GM12878 (cell line): ENCODE measurements around the gene TCF12.

Experiments
- MTA3 ChIP-seq: IDR thresholded peaks from 2 replicates; pipeline ENCODE4 v1.6.1; 2012; ENCODE audit warnings: low read length, inconsistent platforms, borderline replicate concordance
- NFIC ChIP-seq: IDR thresholded peaks from 2 replicates; pipeline ENCODE4 v1.6.1; 2012; ENCODE audit warnings: low read depth, mild to moderate bottlenecking, inconsistent platforms, low read length, moderate library complexity
- RAD21 ChIP-seq: IDR thresholded peaks from 2 replicates; pipeline ENCODE4 v1.6.1; 2011; ENCODE audit warnings: mild to moderate bottlenecking, low read depth, low read length, moderate library complexity; ENCODE audit not compliant: insufficient read depth
- TF ChIP-seq, protein P1 (sequence below), 3 experiments: IDR thresholded peaks in 2 of 3; conservative IDR thresholded peaks in 1 of 3; 2 replicates each; pipeline ENCODE4 v1.5.1; 2011; ENCODE audit warnings: low read depth in 3 of 3, low read length in 3 of 3, mild to moderate bottlenecking in 3 of 3, control low read depth in 2 of 3, moderate library complexity in 2 of 3, inconsistent platforms in 1 of 3, mixed read lengths in 1 of 3; ENCODE audit not compliant: control insufficient read depth in 2 of 3, insufficient read depth in 1 of 3; ENCODE audit errors: extremely low read depth in 1 of 3
- TF ChIP-seq, protein P2 (sequence below): IDR thresholded peaks from 2 replicates; pipeline ENCODE4 v1.6.1; 2012; ENCODE audit warnings: low read depth, low read length, improper control_type of control experiment

DNA sequence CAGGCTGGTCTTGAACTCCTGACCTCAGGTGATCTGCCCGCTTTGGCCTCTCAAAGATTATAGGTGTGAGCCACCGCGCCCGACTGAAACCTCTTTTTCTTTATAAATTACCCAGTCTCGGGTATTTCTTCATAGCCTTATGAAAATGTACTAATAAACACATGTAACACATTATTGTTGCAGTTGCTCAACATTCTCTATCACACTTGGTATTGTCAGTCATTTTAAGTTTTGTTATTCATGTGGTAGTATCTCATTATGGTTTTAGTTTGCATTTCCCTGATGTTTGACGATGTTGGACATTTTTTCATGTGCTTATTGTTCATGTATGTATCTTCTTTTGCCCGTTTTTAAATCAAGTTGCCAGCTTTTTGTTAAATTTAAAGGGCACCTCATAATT, 109.7 kb downstream of the TCF12 start:
- TF ChIP-seq, protein P1, sequence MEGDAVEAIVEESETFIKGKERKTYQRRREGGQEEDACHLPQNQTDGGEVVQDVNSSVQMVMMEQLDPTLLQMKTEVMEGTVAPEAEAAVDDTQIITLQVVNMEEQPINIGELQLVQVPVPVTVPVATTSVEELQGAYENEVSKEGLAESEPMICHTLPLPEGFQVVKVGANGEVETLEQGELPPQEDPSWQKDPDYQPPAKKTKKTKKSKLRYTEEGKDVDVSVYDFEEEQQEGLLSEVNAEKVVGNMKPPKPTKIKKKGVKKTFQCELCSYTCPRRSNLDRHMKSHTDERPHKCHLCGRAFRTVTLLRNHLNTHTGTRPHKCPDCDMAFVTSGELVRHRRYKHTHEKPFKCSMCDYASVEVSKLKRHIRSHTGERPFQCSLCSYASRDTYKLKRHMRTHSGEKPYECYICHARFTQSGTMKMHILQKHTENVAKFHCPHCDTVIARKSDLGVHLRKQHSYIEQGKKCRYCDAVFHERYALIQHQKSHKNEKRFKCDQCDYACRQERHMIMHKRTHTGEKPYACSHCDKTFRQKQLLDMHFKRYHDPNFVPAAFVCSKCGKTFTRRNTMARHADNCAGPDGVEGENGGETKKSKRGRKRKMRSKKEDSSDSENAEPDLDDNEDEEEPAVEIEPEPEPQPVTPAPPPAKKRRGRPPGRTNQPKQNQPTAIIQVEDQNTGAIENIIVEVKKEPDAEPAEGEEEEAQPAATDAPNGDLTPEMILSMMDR (IDR thresholded peaks at IDR 0.05 in 2 of 3, conservative IDR thresholded peaks at IDR 0.05 in 1 of 3; ENCODE audit: control insufficient read depth in 2 of 3, extremely low read depth in 1 of 3, insufficient read depth in 1 of 3, low read depth in 3 of 3, low read length in 3 of 3) = no peak
- TF ChIP-seq NFIC = no peak
- no peak for TF ChIP-seq MTA3
- TF ChIP-seq, protein P2, sequence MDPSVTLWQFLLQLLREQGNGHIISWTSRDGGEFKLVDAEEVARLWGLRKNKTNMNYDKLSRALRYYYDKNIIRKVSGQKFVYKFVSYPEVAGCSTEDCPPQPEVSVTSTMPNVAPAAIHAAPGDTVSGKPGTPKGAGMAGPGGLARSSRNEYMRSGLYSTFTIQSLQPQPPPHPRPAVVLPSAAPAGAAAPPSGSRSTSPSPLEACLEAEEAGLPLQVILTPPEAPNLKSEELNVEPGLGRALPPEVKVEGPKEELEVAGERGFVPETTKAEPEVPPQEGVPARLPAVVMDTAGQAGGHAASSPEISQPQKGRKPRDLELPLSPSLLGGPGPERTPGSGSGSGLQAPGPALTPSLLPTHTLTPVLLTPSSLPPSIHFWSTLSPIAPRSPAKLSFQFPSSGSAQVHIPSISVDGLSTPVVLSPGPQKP = no peak
- no peak for TF ChIP-seq RAD21
